Hematopoietic multipotent progenitor cell treated with erythropoietin and hydrocortisone succinate and interleukin-3 and kit ligand, for 4 days (in vitro differentiated cells): ENCODE measurements around the gene PRKAR1B.

Experiments used
- DNase-seq: peaks from one replicate; pipeline ENCODE4 v3.0.0-alpha.2; 2015

The PRKAR1B gene

DNA sequence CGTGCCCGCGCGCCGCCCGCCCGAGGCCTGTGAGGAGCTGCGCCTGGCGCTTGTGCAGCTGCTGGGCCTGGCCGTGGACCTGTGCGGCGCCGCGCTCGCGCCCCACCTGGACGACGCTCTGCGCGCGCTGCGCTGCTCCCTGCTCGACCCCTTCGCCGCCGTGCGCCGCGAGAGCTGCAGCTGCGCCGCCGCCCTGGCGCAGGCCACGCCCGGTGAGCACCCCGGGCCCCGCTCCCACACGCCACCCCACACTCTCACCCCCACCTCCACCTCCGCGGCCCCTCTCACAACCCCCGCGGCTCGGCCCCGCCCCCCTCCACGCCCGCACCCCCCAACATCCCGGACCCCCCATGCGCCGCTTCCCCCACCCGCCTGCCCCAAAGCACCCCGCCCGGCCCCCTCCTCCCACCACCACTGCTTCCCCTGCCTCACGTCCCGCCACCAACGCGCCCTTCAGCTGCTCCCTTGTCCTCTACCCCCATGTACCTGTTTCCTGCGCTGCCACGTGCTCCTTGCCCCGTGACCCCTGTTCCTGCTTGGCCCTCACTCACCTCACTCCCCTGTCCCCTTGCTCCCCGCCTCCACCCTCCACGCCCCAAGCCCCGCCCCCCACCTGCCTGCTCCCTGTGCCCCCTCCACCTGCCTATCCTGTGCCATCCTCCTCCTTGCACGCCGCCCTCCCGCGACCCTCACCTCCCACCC lies at the start of gene PRKAR1B:
Gene PRKAR1B (minus strand): TSS at position 178 of the 702 bp plus-strand sequence. CDS start 15,776 bp downstream, outside the sequence.
- DNase-seq, result peak; percentile 74

- DNase-seq, result no peak
Observed at GRCh38 chr7:776381-776780, 49.3 kb upstream of the PRKAR1B start.

DNA sequence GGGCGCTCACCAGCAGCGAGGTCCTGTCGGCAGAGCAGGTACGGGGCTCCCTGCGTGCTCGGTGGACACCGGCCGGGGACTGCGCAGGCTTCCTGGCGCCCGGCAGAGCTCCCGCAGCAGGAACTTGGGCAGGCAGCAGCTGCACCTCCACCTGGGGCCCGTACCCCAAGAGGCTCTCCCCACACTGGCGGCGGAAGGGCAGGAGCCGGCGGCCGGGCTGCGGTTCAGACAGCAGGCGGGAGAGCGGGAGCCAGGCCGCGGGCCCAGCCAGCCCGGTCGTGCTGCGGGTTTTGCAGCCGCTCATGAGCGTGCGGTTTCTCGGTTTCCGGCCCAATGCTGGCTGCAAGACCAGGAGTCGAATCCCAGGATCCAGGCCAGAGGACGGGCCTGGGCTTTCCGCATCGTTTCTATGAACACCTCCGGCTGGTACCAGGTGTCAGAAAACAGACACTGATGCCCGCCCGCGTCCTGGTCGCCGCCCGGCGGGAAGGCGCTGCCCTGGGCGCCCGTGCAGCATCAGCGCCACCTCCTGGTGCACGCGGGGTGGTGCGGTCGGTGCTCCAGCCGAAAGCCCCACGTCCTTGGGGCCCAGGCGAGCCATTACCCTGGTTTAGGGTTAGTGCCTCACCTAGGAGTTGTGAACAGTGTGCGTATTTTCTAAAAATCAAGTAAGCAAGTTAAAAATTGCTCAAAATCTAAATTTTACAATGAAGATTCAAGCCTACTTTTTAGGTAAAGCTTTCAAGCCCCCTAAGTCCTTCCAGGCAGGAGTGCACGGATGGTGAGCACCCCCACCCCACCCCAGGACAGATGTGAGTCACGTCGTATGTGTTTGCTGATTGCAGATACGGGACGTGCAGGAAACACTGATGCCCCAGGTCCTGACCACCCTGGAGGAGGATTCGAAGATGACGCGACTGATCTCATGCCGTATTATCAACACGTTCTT lies 47.4 kb upstream of the PRKAR1B start:
- peak; percentile 63 for DNase-seq

- no peak for DNase-seq
Observed at GRCh38 chr7:773622-773915, 46.5 kb upstream of the PRKAR1B start.

DNA sequence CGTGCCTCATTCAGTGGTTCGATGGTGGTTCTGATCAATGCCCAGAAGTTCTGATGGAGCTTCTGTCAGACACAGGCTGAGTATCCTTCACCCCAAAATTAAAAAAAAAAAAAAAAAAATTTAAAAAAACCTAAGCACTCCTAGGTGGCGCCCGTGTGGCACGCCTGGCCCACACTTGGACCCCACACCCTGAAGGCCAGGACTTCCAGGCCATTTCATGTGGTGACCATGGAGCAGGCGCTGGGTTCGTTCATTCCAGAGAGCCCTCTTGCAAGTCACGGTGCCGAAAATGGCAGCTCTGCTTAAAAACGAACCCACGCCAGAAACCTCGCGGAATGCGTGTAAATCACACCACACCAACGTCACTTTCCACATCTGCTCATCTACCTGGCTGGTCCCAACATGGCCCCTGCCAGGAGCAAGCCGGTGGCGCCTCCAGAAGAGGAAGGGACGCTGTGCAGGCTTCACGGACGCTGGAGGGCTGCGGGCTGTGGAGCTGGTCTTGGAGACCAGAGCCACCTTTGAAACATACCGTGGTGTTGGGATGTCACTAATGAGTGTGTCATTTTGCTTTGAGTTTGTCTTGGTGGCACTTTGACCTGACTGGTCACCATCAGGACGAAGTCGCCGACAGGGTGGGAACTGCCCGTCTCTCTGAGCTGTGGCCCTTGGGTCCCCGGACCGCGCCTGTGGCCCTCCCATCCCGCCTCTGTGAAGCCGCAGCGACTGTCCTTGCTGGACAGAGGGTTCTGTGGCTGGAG lies 46.0 kb upstream of the PRKAR1B start:
- no peak for DNase-seq

DNA sequence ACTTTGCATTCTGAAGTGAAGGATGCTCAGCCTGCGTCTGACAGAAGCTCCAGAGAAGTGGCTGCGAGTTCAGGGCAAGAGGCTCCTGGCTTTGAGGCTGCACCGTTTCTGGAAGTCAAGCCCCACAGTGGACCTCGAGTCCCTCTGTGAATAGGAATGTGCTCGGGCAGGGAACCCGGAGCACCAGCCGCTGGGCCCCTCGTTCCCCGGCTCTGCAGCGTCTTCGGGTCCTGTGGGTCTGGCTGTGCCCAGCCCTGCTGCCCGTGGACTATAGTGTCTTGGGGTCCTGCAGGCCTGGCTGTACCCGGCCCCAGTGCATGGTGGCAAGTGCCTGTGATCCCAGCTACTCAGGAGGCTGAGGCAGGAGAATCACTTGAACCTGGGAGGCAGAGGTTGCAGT lies 45.3 kb upstream of the PRKAR1B start:
- no peak for DNase-seq

GRCh38 chr7:772005-772294 lies 44.9 kb upstream of the PRKAR1B start:
- DNase-seq, result no peak

DNA sequence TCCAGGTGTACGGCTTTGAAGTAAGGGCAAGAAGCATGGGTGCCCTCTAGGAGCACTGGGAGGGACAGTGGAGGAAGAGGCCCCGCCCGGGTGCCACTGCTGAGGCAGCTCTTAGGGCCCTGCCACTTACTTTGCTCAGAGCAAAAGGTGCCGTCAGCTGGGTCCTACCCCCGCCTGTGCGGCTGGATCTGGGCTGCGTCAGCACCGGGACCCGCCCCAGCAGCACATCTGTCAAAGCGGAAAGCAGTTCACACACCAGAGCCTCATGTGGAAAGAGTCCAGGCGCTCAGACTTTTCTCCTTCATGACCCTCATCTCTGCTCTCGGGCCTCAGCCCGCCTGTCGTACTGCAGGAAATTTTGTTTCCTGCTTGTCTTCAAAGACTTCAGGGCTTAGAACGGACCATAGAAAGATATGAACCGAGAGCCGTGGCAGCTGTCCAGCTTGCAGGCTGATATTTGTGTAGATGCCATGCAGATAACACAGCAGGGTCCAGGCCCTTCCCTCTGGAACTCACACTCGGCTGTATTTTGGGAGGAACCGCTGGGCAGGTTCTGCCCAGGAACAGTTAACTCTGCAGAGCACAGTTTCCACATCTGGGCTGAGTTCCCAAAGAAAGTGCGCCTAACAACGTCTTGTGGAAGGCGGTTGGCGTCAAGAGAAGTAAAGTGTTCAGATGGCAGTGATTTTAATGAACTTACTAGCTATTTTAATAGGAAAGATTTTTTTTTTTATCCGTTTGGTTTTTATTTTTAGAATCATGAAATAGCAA lies 44.3 kb upstream of the PRKAR1B start:
- DNase-seq, result no peak

- no peak for DNase-seq
Observed at GRCh38 chr7:770741-771166, 43.7 kb upstream of the PRKAR1B start.

DNA sequence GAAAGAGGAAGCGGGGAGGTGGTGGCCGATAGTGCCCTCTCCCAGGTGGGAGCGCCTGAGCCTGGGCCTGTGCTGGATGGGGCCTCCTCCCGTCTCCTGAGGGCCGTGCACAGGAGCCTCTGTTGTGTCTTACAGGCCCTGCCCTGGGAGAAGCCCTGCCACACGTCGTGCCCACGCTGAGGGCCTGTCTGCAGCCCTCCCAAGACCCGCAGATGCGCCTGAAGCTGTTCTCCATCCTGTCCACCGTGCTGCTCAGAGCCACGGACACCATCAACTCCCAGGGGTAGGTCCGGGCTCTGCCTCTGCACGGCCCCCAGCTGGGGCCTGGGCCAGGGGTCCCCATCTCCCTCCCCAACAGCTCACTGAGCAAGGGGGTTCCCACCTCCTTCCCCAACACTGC lies 43.3 kb upstream of the PRKAR1B start:
- DNase-seq, result no peak

- peak; percentile 50 for DNase-seq
Observed at GRCh38 chr7:768881-769504, 41.9 kb upstream of the PRKAR1B start.

DNA sequence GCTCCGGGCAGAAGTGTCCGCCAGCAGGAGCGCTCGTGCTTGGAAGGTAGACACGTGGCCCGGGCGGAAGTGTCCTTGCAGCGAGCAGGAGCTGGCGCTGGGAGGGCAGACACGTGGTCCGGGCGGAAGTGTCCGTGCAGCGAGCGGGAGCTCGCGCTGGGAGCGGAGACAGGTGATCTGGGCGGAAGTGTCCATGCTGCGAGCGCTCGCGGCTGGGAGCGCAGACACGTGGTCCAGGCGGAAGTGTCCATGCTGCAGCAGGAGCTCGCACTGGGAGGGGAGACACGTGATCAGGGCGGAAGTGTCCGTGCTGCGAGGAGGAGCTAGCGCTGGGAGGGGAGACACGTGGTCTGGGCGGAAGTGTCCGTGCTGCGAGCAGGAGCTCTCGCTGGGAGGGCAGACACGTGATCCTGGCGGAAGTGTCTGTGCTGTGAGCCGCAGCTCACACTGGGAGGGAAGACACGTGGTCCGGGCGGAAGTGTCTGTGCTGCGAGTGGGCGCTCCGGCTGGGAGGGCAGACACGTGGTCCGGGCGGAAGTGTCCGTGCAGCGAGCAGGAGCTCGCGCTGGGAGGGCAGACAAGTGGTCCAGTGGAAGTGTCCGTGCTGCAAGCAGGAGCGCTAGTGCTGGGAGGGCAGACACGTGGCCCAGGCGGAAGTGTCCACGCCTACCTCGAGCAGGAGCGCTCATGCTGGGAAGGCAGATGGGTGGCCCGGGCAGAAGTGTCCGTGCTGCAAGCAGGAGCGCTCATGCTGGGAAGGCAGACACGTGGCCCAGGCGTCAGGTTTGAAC lies 41.1 kb upstream of the PRKAR1B start:
- DNase-seq, result peak; percentile 22

DNA sequence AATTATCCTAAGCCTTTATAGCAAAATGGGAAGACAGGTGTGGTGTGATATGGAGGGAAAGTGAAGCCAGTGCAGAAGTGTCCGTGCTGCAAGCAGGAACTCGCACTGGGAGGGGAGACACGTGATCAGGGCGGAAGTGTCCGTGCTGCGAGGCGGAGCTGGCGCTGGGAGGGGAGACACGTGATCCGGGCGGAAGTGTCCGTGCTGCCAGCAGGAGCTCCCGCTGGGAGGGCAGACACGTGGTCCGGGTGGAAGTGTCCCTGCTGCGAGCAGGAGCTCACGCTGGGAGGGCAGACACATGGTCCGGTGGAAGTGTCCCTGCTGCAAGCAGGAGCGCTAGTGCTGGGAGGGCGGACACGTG lies 40.5 kb upstream of the PRKAR1B start:
- no peak for DNase-seq

- no peak for DNase-seq
Observed at GRCh38 chr7:765383-765782, 38.3 kb upstream of the PRKAR1B start.

- DNase-seq, result no peak
Observed at GRCh38 chr7:763762-764161, 36.7 kb upstream of the PRKAR1B start.

DNA sequence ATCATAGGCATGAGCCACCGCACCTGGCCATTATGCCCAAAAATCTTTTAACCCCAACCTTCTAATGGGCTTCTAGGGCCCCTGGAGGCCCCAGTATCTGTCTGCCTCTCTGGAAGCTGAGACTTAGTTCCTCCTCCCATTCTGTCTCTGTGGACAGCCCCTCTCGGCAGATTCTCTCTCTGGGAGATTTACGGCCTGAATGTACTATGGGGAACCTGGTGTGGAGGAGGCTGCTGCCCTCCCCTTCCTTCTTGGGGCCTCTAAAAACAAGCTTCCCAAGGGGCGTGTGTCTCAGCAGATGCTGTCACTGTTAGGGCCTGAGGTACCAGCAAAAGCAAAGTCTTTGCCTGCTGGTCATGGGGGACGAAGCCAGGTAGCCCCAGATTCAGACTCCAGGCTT lies 35.8 kb upstream of the PRKAR1B start:
- DNase-seq, result no peak

- DNase-seq, result no peak
Observed at GRCh38 chr7:761631-762030, 34.5 kb upstream of the PRKAR1B start.

DNA sequence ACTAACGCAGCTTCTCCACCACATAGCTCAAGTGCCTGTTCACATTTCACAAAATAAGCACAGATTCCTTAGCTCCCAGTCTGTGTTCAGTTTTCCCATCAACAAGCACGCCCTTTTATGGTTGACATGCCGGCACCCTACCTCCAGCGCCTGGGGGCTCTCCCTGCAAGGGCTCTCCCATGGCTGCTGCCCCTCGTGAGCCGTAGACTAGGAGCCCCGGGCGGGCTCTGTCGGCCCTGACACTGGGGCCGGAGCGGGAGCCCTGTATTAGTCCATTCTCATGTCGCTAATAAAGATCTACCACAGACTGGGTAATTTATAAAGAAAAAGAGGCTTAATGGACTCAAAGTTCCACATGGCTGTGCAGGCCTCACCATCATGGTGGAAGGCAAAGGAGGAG lies 34.0 kb upstream of the PRKAR1B start:
- no peak for DNase-seq

- no peak for DNase-seq
Observed at GRCh38 chr7:760006-760405, 32.9 kb upstream of the PRKAR1B start.

DNA sequence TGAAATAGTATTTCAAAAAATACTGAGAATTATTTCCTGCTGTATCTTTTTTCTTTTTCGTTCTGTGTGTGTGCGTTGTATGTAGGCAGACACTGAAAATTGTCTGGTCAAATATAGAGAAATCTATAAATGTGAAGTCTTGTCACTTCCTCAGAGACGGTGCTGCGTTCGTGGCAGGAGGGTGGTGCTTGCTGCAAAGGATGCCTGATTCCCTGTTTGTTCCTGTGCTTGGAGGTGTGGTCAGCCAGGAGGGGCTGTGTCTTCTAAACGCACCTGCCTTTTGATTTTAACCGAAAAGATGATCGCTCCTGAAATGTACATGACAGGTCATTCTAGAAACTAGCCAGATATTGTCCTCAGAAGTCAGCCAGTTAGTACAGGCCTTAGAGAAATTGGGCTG lies 32.5 kb upstream of the PRKAR1B start:
- DNase-seq, result no peak

GRCh38 chr7:757741-758163 lies 30.7 kb upstream of the PRKAR1B start:
- no peak for DNase-seq
